A549 (cell line): ENCODE measurements around the gene C1orf216. TPM values are rescaled to one million over a fixed set of nuclear protein-coding genes. Genes with fewer than 3 reads are reported as not detected.
"Not testable (repeated sequence)": the region's sequence is repeated elsewhere in the genome, so short reads cannot be mapped to it uniquely, and the experiment has no call there.

Source experiments
- ATAC-seq, 2 experiments: fragments of 200-7000 bp in 1 of 2; fragments of >200 bp in 1 of 2; cut with Nextera tagmentation in 1 of 2; cut with Tn5 transposase in 1 of 2; 3 replicates each; pipeline versions ENCODE4 v1.8.0 to v1.9.1; 2018 to 2020; ENCODE audit warnings: mild to moderate bottlenecking in 1 of 2, moderate library complexity in 1 of 2
- CTCF ChIA-PET: fragments of 300-600 bp; sonication (Branson Sonifier 250); formaldehyde crosslinking; extraction: SDS; loops from one replicate; lab custom pipeline; 2021; ENCODE audit warnings: antibody characterized with exemption, inconsistent platforms; lab: Yijun Ruan, JAX
- POLR2A ChIA-PET: fragments of 350-600 bp; formaldehyde crosslinking; extraction: SDS; loops from one replicate; lab custom pipeline; 2021; ENCODE audit warnings: antibody characterized with exemption, inconsistent platforms; lab: Yijun Ruan, JAX
- DNase-seq, 2 experiments: peaks; one replicate each; pipeline versions ENCODE4 v3.0.0 to v3.0.0-alpha.2; 2011 to 2016; ENCODE audit warnings: low read depth in 1 of 2, low spot score in 1 of 2
- FAIRE-seq: peaks from 2 replicates; lab custom pipeline; 2011; peaks lifted over from hg19 to GRCh38; lab: Jason Lieb, UNC
- H3K27ac ChIP-seq, 2 experiments: fragments of >200 bp; sonication (Bioruptor Twin); formaldehyde crosslinking; 3 replicates each; pipeline ENCODE4 v1.5.1; 2016 to 2017
- H3K4me1 ChIP-seq: fragments of >200 bp; sonication (Bioruptor Twin); formaldehyde crosslinking; 3 replicates; pipeline ENCODE4 v1.6.1; 2016
- H3K4me2 ChIP-seq: fragments of >200 bp; sonication (Bioruptor Twin); formaldehyde crosslinking; 3 replicates; pipeline ENCODE4 v1.6.1; 2016
- H3K4me3 ChIP-seq: fragments of >200 bp; sonication (Bioruptor Twin); formaldehyde crosslinking; 3 replicates; pipeline ENCODE4 v1.5.1; 2016
- H3K9me3 ChIP-seq: fragments of >200 bp; sonication (Bioruptor Twin); formaldehyde crosslinking; 3 replicates; pipeline ENCODE4 v1.6.1; 2016
- CTCF ChIP-seq: fragments of >200 bp; sonication (Bioruptor Twin); formaldehyde crosslinking; IDR thresholded peaks from 3 replicates; pipeline ENCODE4 v1.5.1; 2016
- EHMT2 ChIP-seq: fragments of 200-600 bp; sonication (generic); IDR thresholded peaks from 2 replicates; pipeline ENCODE4 v1.6.1; 2016; ENCODE audit warnings: antibody characterized with exemption, low read depth, mild to moderate bottlenecking, moderate library complexity
- FOSL2 ChIP-seq, 2 experiments: fragments of 450-650 bp in 1 of 2; fragments of >200 bp in 1 of 2; sonication (Bioruptor Twin) in 1 of 2; formaldehyde crosslinking; IDR thresholded peaks; 2 replicates each; pipeline versions ENCODE4 v1.5.0 to v1.6.1; 2016 to 2020; ENCODE audit warnings: mild to moderate bottlenecking in 1 of 2, moderate library complexity in 1 of 2
- HDAC2 ChIP-seq: fragments of 200-600 bp; sonication (generic); IDR thresholded peaks from 2 replicates; pipeline ENCODE4 v1.6.1; 2016
- HES2 ChIP-seq: fragments of >200 bp; sonication (Bioruptor Twin); formaldehyde crosslinking; IDR thresholded peaks from 2 replicates; pipeline ENCODE4 v1.6.1; 2016
- HEYL ChIP-seq: fragments of 250-450 bp; sonication (Bioruptor Pico); IDR thresholded peaks from 2 replicates; pipeline ENCODE4 v1.8.0; 2021; ENCODE audit warnings: mild to moderate bottlenecking, moderate library complexity
- HOXB5 ChIP-seq: fragments of 250-450 bp; sonication (Bioruptor Pico); IDR thresholded peaks from 2 replicates; pipeline ENCODE4 v1.5.0; 2020; ENCODE audit warnings: mild to moderate bottlenecking, moderate library complexity
- MAZ ChIP-seq: fragments of 150-350 bp; IDR thresholded peaks from 2 replicates; pipeline ENCODE4 v1.6.1; 2014; ENCODE audit warnings: antibody characterized with exemption, low read depth, low read length, borderline replicate concordance
- POLR2A ChIP-seq: IDR thresholded peaks from 2 replicates; pipeline ENCODE4 v1.6.1; 2012; ENCODE audit warnings: mild to moderate bottlenecking, low read length
- RAD21 ChIP-seq, 2 experiments: fragments of >200 bp in 1 of 2; sonication (Bioruptor Twin) in 1 of 2; formaldehyde crosslinking in 1 of 2; IDR thresholded peaks in 1 of 2; conservative IDR thresholded peaks in 1 of 2; 2 replicates in 1 of 2; 3 replicates in 1 of 2; pipeline ENCODE4 v1.6.1; 2012 to 2018; ENCODE audit warnings: inconsistent platforms in 1 of 2
- SMC3 ChIP-seq: fragments of >200 bp; sonication (Bioruptor Twin); formaldehyde crosslinking; IDR thresholded peaks from 3 replicates; pipeline ENCODE4 v1.6.1; 2018; ENCODE audit warnings: inconsistent platforms
- SREBF2 ChIP-seq: fragments of 450-650 bp; IDR thresholded peaks from 2 replicates; pipeline ENCODE4 v1.6.1; 2014; ENCODE audit warnings: mild to moderate bottlenecking, moderate library complexity
- TP53 ChIP-seq: fragments of 250-450 bp; sonication (Bioruptor Pico); IDR thresholded peaks from 2 replicates; pipeline ENCODE4 v1.5.0; 2021; ENCODE audit warnings: mild to moderate bottlenecking, moderate library complexity
- ZFP36 ChIP-seq: fragments of 450-650 bp; IDR thresholded peaks from 2 replicates; pipeline ENCODE4 v1.6.1; 2014; ENCODE audit warnings: borderline replicate concordance; ENCODE audit not compliant: partially characterized antibody
- WGBS: methylation state at CpG from one replicate; pipeline ENCODE4 v1.1.6; 2017; ENCODE audit errors: missing lambda C conversion rate; 5-methylcytosine and 5-hydroxymethylcytosine counted together
- polyA plus RNA-seq, 4 experiments: library from polyadenylated mRNA; depleted of rRNA in 3 of 4; stranded (reverse); fragments of >200 nt; fragmentation: RNase III in 1 of 4; extraction: RNeasy Plus Mini Kit Qiagen cat#74134 plus additional on column Dnase treatment in 1 of 4; gene quantifications; 2 replicates in 3 of 4; 3 replicates in 1 of 4; pipeline ENCODE4 v1.2.3, GENCODE V29; 2011 to 2017
- TF ChIP-seq, protein P1 (sequence below): fragments of >200 bp; sonication (Bioruptor Twin); formaldehyde crosslinking; IDR thresholded peaks from 3 replicates; pipeline ENCODE4 v1.6.1; 2016
- TF ChIP-seq, protein P2 (sequence below): fragments of 250-450 bp; sonication (Bioruptor Pico); IDR thresholded peaks from 2 replicates; pipeline ENCODE4 v1.5.0; 2021; ENCODE audit warnings: mild to moderate bottlenecking, moderate library complexity, borderline replicate concordance

Gene C1orf216
- polyA plus RNA-seq, 2 of the 4 experiments (the other 2 are of a cell fraction), result 12.0 to 17.7 TPM

DNA sequence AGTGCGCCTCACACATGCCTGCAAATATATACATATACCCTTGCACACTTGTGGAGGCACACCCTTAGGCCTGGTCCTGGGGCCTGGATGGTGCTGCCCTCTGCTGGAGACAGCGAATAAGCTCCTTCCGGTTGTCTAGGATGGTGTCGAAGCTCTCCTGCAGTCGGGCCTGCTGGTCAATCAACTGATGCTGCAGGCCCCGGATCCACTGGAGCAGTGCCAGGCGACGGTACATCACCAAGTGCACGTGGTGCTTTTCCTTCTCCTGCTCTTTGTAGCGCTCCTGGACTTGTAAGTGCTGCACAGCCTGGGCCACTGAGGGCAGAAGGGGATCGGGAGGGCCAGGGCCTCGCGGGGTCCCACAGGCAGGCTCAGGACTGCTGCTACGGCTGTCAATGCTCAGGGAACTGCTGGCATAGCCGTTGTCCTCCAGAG, 3.1 kb downstream of the C1orf216 start:
- DNase-seq (peak; percentile 67 to 74), ATAC-seq (peak; percentile 67 to 75; a peak in 5 of 6 replicates), FAIRE-seq (no peak)
- Histone ChIP-seq H3K4me1 (peaks cover 17% of the 10 kb centered on the region), H3K4me3 (no peak overlapping the region), H3K9me3 (no peaks in the 10 kb centered on the region), H3K27ac (no peak overlapping the region), H3K4me2 (peak overlapping the region; percentile 38; the same call in 2 of the 3 replicates)
- no peak for TF ChIP-seq HEYL (CRISPR knock-in tag)
- TF ChIP-seq CTCF, result peak; percentile 72
- TF ChIP-seq SMC3, result peak; percentile 46; the same call in 2 of the 3 replicates
- TF ChIP-seq ZFP36, result no peak
- TF ChIP-seq, protein P1, sequence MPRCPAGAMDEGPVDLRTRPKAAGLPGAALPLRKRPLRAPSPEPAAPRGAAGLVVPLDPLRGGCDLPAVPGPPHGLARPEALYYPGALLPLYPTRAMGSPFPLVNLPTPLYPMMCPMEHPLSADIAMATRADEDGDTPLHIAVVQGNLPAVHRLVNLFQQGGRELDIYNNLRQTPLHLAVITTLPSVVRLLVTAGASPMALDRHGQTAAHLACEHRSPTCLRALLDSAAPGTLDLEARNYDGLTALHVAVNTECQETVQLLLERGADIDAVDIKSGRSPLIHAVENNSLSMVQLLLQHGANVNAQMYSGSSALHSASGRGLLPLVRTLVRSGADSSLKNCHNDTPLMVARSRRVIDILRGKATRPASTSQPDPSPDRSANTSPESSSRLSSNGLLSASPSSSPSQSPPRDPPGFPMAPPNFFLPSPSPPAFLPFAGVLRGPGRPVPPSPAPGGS, result no peak
- peak; percentile 49 to 63 for TF ChIP-seq RAD21 (conservative IDR thresholded peaks at IDR 0.05 in 1 of 2, IDR thresholded peaks at IDR 0.05 in 1 of 2)
- 65% methylated on average over 7 of the region's 15 CpGs for WGBS
- CTCF ChIA-PET, result interaction anchor here (0.5 to 6.0 kb wide), 33 partner anchors 11 to 265 kb away, joined by 3 to 69 read pairs (median 5); partner anchors contain the start of gene TFAP2E
- POLR2A ChIA-PET, result interaction anchor here (1.2 kb wide), 2 partner anchors 74 to 147 kb away, joined by 5 to 9 read pairs; no protein-coding TSS in a partner anchor

DNA sequence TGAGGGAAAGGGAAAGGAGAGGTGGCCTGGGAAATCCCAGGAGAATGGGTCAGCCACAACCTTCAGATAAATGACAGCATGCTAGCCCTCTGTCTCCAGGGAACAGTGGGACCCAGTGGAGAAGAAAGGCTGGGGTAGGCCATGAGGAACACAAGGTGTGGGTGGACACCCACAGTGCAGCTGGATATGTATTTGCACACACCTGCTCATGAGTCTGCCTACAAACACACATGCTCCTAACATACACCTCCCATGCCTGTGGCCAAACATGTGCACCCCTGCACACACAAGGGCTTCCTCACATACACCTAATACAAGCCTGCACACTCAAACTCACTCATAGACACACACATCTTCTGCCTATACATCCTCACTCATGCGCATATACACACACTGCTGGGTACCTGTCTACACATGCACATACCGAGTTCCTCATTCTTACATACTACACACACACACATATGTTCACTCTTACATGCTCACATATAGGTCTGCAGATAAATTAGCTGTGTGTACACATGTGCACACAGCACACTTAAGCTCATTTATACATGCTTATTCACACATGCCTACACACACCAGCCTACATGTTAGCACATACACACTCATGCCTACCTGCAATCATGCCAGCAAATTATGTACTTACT, 3.6 kb downstream of the C1orf216 start:
- 81% methylated on average over 2 of the region's 2 CpGs for WGBS
- peak overlapping the region; percentile 38; the same call in 1 of the 3 replicates for H3K4me2 ChIP-seq

DNA sequence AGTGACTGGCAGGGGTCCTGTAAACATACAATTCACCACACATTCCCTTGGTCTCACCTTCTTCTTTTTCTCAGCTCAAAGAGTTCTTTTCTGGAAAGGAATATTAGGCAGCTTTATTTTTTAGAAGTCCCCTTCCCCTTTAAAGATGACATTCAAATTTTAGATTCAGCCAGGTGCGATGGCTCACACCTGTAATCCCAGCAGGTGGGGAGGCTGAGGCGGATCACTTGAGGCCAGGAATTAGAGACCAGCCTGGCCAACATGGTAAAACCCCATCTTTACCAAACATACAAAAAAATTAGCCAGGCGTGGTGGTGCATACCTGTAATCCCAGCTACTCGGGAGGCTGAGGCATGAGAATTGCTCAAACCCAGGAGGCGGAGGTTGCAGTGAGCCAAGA, 7.6 kb downstream of the C1orf216 start:
- CTCF ChIA-PET, result interaction anchor here (1.1 to 1.2 kb wide), 2 partner anchors 15 to 146 kb away, joined by 3 read pairs; no protein-coding TSS in a partner anchor
- not testable (repeated sequence) for FAIRE-seq, H3K27ac ChIP-seq

More for the DNA sequence above, 3.6 kb downstream of the C1orf216 start:
- CTCF ChIA-PET, result interaction anchor here (0.7 to 6.0 kb wide), 26 partner anchors 8 to 264 kb away, joined by 3 to 69 read pairs (median 5); partner anchors contain the start of gene TFAP2E
- H3K27ac ChIP-seq, result no peak overlapping the region
- no peak for ATAC-seq
- no peak for FAIRE-seq
- no peaks in the 10 kb centered on the region for H3K9me3 ChIP-seq
- no peak overlapping the region for H3K4me3 ChIP-seq
- peaks cover 17% of the 10 kb centered on the region for H3K4me1 ChIP-seq
- DNase-seq, result no peak
- TF ChIP-seq EHMT2 (no peak), TP53 (CRISPR knock-in tag) (no peak), FOSL2 (IDR thresholded peaks at IDR 0.05) (no peak), FOSL2 (CRISPR knock-in tag; IDR thresholded peaks at IDR 0.05) (no peak), HEYL (CRISPR knock-in tag) (no peak), HOXB5 (CRISPR knock-in tag) (no peak), POLR2A (no peak), HES2 (no peak), MAZ (no peak), HDAC2 (no peak), SREBF2 (no peak)
- TF ChIP-seq, protein P2, sequence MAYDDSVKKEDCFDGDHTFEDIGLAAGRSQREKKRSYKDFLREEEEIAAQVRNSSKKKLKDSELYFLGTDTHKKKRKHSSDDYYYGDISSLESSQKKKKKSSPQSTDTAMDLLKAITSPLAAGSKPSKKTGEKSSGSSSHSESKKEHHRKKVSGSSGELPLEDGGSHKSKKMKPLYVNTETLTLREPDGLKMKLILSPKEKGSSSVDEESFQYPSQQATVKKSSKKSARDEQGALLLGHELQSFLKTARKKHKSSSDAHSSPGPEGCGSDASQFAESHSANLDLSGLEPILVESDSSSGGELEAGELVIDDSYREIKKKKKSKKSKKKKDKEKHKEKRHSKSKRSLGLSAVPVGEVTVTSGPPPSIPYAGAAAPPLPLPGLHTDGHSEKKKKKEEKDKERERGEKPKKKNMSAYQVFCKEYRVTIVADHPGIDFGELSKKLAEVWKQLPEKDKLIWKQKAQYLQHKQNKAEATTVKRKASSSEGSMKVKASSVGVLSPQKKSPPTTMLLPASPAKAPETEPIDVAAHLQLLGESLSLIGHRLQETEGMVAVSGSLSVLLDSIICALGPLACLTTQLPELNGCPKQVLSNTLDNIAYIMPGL (CRISPR knock-in tag), result no peak
- POLR2A ChIA-PET, result interaction anchor here (1.2 kb wide), 2 partner anchors 73 to 146 kb away, joined by 5 to 9 read pairs; no protein-coding TSS in a partner anchor

More for the DNA sequence above, 7.6 kb downstream of the C1orf216 start:
- POLR2A ChIA-PET, DNase-seq, ATAC-seq, H3K4me3 ChIP-seq, H3K9me3 ChIP-seq, H3K4me1 ChIP-seq, H3K4me2 ChIP-seq: not testable (repeated sequence)
- WGBS, result 87% methylated on average over 5 of the region's 5 CpGs
